HG02763 (cell line): ENCODE data around the gene UBE3C.
"Not testable (repeated sequence)": the region's sequence is repeated elsewhere in the genome, so short reads cannot be mapped to it uniquely, and the experiment has no call there.

Source experiments
- ATAC-seq: cut with Tn5 transposase; IDR thresholded peaks from one replicate; pipeline ENCODE4 v1.9.1; 2021; ENCODE audit warnings: mild to moderate bottlenecking, moderate library complexity; ENCODE audit not compliant: unreplicated experiment

The UBE3C gene

DNA sequence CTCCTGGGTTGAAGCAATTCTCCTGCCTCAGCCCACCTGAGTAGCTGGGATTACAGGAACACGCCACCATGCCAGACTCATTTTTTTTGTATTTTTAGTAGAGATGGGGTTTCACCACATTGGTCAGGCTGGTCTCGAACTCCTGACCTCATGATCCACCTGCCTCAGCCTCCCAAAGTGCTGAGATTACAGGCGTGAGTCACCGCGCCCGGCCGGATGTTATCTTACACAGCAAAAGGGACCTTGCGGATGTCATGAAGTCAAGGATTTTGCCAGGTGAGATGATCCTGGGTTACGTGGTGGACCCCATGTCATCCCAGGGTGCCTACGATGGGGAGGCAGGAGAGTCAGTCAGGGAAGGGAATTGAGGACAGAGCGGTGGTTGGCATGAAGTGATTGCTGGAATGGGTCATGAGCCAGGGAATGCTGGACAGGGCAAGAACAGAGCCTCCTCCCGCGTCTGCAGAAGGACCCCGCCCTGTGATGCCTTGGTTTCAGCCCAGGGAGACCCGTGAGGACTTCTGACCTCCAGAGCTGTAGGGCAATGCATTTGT, 8.7 kb upstream of the UBE3C start:
- no peak for ATAC-seq

DNA sequence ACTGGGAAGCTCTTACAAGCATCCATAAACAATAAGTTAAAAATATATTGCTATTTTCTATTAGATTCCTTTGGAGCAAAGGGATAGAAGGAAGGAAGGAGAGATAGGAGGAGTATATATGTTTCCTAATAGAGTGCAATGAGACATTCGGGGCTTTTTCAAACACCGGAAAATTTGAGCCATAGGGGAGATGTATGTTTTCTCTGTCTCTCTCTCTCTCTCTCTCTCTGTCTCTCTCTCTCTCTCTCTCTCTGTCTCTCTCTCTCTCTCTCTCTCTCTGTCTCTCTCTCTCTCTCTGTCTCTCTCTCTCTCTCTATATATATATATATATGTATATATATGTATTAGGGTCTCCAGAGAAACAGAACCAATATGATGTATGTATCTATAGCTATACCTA, 7.9 kb upstream of the UBE3C start:
- ATAC-seq = not testable (repeated sequence)

DNA sequence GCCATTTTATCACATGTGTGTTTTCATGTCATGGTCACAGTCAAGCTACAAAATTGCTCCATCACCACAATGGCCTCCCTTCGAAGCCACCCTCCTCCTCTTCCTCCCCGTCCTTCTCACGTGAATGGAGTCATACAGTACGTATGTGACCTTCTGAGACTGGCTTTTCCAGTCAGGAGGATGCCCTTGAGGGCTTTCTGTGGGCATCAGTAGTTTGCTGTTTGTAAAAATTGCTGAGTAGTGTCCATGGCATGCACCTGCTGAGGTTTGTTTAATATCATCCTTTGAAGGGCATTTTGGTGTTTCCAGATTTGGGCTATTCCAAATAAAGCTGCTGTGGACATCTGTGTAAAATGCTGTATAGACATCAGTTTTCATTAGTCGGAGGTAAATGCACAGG, 5.9 kb upstream of the UBE3C start:
- no peak for ATAC-seq

DNA sequence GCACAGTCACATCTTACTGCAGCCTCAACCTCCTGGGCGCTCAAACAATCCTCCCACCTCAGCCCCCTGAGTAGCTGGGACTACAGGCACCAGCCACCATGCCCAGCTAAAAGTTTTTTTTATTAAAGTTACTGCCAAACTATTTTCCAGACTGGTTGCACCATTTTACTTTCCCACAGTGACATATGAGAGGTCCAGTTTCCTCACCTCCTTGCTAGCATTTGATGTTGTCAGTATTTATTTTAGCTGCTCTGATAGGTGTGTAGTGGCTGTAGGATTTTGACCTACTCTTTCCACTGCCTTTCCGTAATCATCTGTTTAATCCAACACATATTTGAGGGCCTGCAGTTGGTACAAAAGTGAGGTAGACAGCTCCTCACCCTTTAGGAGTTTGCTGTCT, 5.4 kb upstream of the UBE3C start:
- no peak for ATAC-seq

DNA sequence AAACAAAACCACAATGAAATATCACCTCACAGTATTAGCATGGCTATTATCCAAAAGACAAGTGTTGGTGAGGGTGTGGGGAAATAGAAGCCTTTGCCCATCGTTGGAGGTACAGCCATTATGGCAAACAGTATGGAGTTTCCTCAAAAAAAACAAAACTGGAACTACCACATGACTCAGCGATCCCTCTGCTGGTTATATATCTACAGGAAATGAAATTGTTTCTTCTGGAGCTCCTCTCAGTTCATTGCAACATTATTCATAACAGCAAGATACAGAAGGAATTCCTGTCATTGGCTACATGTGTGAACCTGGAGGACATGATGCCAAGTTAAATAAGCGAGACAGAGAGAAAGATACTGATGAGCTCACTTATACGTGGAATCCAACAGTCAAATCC, 2.4 kb upstream of the UBE3C start:
- ATAC-seq = no peak

DNA sequence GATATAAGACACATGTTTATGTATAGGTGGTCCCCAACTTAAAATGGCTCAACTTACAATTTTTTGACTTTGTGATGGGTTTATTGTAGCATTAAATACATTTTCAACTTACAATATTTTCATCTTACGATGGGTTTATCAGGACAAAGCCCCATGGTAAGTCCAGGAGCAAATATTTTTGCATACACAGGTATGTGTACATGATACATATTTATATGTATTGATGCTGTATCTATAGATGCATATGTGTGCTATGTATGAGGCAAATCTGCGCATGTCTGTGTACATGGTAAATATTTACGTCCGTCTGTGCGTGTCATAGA, 664 bp upstream of the UBE3C start:
- ATAC-seq = no peak

- ATAC-seq = peak; percentile 48
Observed at GRCh38 chr7:157139111-157139809, 534 bp downstream of the UBE3C start.

DNA sequence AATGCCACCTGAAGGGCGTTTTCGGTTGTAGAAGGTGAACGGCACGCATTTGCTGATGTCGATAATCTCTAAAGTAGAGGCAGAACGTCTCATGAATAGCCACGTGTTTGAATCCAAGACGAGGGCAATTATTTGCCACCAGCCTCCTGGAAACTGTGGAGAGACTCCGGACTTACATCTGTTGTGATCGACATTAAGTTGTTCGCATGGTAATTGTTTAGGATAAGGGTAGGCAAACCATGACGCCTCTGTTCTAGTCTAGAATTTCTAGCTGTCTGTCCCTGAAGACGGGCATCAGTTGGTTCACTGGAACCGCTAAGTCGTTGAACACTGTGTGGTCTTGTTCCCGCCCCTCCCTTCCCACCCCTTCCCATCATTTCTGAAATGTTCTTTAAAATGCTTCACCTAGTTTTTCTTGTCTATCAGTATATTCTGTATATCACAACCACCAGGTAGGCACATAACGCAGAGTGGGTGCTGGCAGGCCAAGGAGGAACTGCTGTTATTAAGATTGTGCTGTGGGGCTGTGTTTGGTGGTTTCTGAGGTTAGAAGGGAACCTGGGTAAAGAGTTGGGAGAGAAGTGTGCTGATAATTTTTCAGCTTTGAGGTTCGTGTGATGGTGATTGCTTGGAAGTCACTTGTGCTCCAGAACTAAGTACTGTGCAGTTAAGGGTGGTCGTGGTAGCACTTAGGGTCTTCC, 1.2 kb downstream of the UBE3C start:
- ATAC-seq = no peak

- ATAC-seq = no peak
Observed at GRCh38 chr7:157140511-157140905, 1.8 kb downstream of the UBE3C start.

GRCh38 chr7:157141525-157142060, 2.9 kb downstream of the UBE3C start:
- ATAC-seq = no peak

DNA sequence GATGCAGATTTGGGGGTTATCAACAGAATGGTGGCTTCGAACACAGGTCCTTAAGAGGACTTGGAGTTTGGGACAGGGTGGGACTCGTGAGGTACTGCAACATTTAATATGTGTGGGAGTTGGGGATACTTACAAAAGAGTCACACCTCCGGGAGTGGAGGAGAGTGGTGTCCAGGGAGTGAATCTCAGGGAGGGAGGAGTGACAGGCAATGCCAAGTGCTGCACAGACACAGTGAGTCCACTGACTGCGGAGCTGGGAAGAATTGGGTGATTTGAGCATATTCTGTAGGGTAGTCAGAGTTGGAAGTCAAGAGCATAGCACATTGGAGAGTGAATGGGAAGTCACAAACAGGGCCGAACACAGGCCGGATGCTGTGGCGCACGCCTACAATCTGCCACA, 5.1 kb downstream of the UBE3C start:
- no peak for ATAC-seq

DNA sequence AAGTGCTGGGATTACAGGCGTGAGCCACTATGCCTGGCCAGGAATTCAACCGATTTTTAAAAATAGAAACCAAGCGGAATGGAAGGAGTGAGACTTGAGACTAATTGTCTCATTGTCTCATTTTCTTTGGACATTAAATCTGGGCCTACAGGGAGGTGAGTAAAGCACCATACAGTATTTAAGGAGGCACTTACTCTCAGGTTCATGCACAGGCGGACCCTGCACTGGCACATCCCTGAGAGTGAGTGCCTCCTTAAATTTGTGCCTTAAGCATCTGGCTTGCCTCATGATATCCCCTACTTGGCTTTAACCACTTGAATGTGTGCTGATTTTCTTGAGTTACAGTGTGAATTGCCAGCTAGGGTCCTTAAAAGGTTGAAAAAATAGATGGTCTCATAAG, 10.6 kb downstream of the UBE3C start:
- ATAC-seq = no peak

GRCh38 chr7:157150882-157151281, 12.2 kb downstream of the UBE3C start:
- ATAC-seq = no peak

DNA sequence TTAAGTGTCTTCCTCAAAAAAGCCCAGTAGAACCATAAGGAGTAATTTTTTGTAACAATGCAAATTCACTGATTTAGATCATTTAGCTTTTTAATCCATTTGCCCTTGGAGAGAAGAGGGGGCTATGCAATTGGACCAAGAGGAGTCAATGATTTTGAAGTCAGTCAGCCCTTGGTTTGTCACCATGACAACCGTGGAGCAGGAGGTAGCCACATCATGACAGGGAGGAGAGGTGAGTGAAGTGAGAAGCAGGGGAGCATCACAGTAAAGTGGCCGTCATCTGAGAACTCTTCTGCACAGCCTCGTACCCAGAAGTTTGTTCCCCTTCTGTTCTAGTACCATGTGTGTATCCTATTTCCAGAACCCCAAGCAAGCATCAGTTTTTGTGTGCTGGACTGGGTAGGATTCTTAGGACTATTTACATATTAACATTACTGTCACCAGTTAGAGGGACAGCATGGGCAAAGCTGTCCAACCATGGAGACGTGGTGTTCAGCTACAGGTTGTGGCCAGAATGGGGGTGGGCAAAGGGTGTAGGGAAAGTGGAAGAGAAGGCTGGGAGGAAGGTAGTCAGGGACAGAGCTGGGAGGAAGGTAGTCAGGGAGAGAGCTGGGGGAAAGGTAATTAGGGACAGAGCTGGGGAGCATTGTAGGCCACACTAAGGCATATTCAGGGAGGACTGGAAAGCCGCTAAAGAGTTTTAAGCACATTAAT, 13.1 kb downstream of the UBE3C start:
- no peak for ATAC-seq

- ATAC-seq = no peak
Observed at GRCh38 chr7:157152391-157152937, 13.7 kb downstream of the UBE3C start.

GRCh38 chr7:157153260-157153659, 14.5 kb downstream of the UBE3C start:
- no peak for ATAC-seq

- no peak for ATAC-seq
Observed at GRCh38 chr7:157155959-157156358, 17.2 kb downstream of the UBE3C start.

- no peak for ATAC-seq
Observed at GRCh38 chr7:157158400-157158799, 19.7 kb downstream of the UBE3C start.

DNA sequence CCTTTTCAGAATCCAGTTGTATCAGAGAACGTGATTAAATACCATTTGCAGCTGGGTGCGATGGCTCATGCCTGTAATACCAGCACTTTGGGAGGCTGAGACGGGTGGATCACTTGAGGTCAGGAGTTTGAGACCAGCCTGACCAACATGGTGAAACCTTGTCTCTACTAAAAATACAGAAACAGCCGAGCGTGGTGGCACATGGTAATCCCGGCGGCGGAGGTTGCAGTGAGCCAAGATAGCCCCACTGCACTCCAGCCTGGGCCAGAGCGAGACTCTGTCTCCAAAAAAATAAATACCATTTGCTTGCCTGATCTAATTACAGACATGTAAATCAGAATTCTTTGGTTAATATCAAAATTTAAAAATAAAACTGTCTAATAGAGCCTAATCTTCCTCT, 20.8 kb downstream of the UBE3C start:
- ATAC-seq = not testable (repeated sequence)

GRCh38 chr7:157160433-157160832, 21.7 kb downstream of the UBE3C start:
- no peak for ATAC-seq

GRCh38 chr7:157165987-157166386, 27.3 kb downstream of the UBE3C start:
- no peak for ATAC-seq
